SKM-1 (cell line): ENCODE data around the gene LPAR1.
"Not testable (repeated sequence)": the region's sequence is repeated elsewhere in the genome, so short reads cannot be mapped to it uniquely, and the experiment has no call there.

Experiments used
- DNase-seq: peaks from one replicate; lab custom pipeline; 2025; ENCODE audit not compliant: unreplicated experiment; lab: John Stamatoyannopoulos, UW

Gene LPAR1

GRCh38 chr9:111038331-111039230 lies at the start of gene LPAR1:
Gene LPAR1, minus strand, starts transcription at chr9:111038470. Its CDS starts 66,353 bp downstream, at chr9:110972117.
- DNase-seq = no peak

GRCh38 chr9:111078391-111079038 lies 40.2 kb upstream of the LPAR1 start:
- DNase-seq = peak; percentile 36

GRCh38 chr9:111076519-111076918 lies 38.2 kb upstream of the LPAR1 start:
- peak; percentile 2 for DNase-seq

GRCh38 chr9:111076042-111076441 lies 37.8 kb upstream of the LPAR1 start:
- no peak for DNase-seq

- peak; percentile 5 for DNase-seq
These were observed 36.1 kb upstream of the LPAR1 start for GRCh38 chr9:111074395-111074794.

GRCh38 chr9:111069183-111069582 lies 30.9 kb upstream of the LPAR1 start:
- no peak for DNase-seq

GRCh38 chr9:111068771-111069170 lies 30.5 kb upstream of the LPAR1 start:
- peak; percentile 7 for DNase-seq

GRCh38 chr9:111068383-111068730 lies 30.1 kb upstream of the LPAR1 start:
- no peak for DNase-seq

- no peak for DNase-seq
These were observed 28.2 kb upstream of the LPAR1 start for GRCh38 chr9:111066468-111066867.

- no peak for DNase-seq
These were observed 27.1 kb upstream of the LPAR1 start for GRCh38 chr9:111065414-111065813.

GRCh38 chr9:111064160-111064837 lies 26.0 kb upstream of the LPAR1 start:
- DNase-seq = no peak

- DNase-seq = no peak
These were observed 25.1 kb upstream of the LPAR1 start for GRCh38 chr9:111063332-111063731.

GRCh38 chr9:111058166-111058565 lies 19.9 kb upstream of the LPAR1 start:
- DNase-seq = no peak

GRCh38 chr9:111056538-111056937 lies 18.3 kb upstream of the LPAR1 start:
- DNase-seq = no peak

- no peak for DNase-seq
These were observed 14.5 kb upstream of the LPAR1 start for GRCh38 chr9:111052791-111053190.

GRCh38 chr9:111051400-111051799 lies 13.1 kb upstream of the LPAR1 start:
- DNase-seq = no peak

- no peak for DNase-seq
These were observed 12.5 kb upstream of the LPAR1 start for GRCh38 chr9:111050819-111051218.

- not testable (repeated sequence) for DNase-seq
These were observed 9.0 kb upstream of the LPAR1 start for GRCh38 chr9:111047287-111047686.

- no peak for DNase-seq
These were observed 3.6 kb upstream of the LPAR1 start for GRCh38 chr9:111041902-111042301.

GRCh38 chr9:111040494-111040893 lies 2.2 kb upstream of the LPAR1 start:
- no peak for DNase-seq

- DNase-seq = no peak
These were observed 1.1 kb upstream of the LPAR1 start for GRCh38 chr9:111039231-111039906.
